Activated naive CD4-positive, alpha-beta T cell treated with anti-CD3 and anti-CD28 coated beads, Interleukin-2, amount 50 U/mL, for 24 hours (primary cell): ENCODE results near the gene CSNK1G2.
A peak's percentile ranks its signal among the peaks of the same experiment; 100 is the strongest.

Source experiments
- H3K27ac Mint-ChIP-seq: one replicate; pipeline ENCODE4 v1.8.0; 2021; ENCODE audit warnings: mild to moderate bottlenecking, mixed read lengths
- H3K27me3 Mint-ChIP-seq: one replicate; pipeline ENCODE4 v1.8.0; 2021; ENCODE audit warnings: mixed read lengths
- H3K36me3 Mint-ChIP-seq: one replicate; pipeline ENCODE4 v1.8.0; 2021; ENCODE audit warnings: mixed read lengths
- H3K4me1 Mint-ChIP-seq: one replicate; pipeline ENCODE4 v1.8.0; 2021; ENCODE audit warnings: mixed read lengths
- H3K4me3 Mint-ChIP-seq: one replicate; pipeline ENCODE4 v1.8.0; 2021; ENCODE audit warnings: mild to moderate bottlenecking, mixed read lengths
- H3K9me3 Mint-ChIP-seq: one replicate; pipeline ENCODE4 v1.8.0; 2021; ENCODE audit warnings: mixed read lengths

Gene CSNK1G2

GRCh38 chr19:1912760-1913505 is 28.0 kb upstream of the CSNK1G2 start:
- H3K27ac Mint-ChIP-seq, result no peak overlapping the region
- no peaks in the 10 kb centered on the region for H3K36me3 Mint-ChIP-seq
- no peaks in the 10 kb centered on the region for H3K9me3 Mint-ChIP-seq
- peaks cover 20% of the 10 kb centered on the region for H3K4me1 Mint-ChIP-seq
- H3K27me3 Mint-ChIP-seq, result no peaks in the 10 kb centered on the region
- H3K4me3 Mint-ChIP-seq, result no peak overlapping the region

- Mint-ChIP-seq H3K9me3 (no peaks in the 10 kb centered on the region), H3K4me1 (peaks cover 14% of the 10 kb centered on the region), H3K4me3 (no peak overlapping the region), H3K36me3 (no peaks in the 10 kb centered on the region), H3K27me3 (no peaks in the 10 kb centered on the region), H3K27ac (no peak overlapping the region)
Measured at GRCh38 chr19:1913781-1914577, 27.0 kb upstream of the CSNK1G2 start.

- no peak overlapping the region for H3K4me3 Mint-ChIP-seq
- peaks cover 5% of the 10 kb centered on the region for H3K4me1 Mint-ChIP-seq
- no peak overlapping the region for H3K27ac Mint-ChIP-seq
- no peaks in the 10 kb centered on the region for H3K9me3 Mint-ChIP-seq
- no peaks in the 10 kb centered on the region for H3K36me3 Mint-ChIP-seq
- H3K27me3 Mint-ChIP-seq, result no peaks in the 10 kb centered on the region
Measured at GRCh38 chr19:1914826-1915341, 26.1 kb upstream of the CSNK1G2 start.

- Mint-ChIP-seq H3K27ac (no peak overlapping the region), H3K27me3 (no peaks in the 10 kb centered on the region), H3K9me3 (no peaks in the 10 kb centered on the region), H3K4me1 (no peaks in the 10 kb centered on the region), H3K36me3 (no peaks in the 10 kb centered on the region), H3K4me3 (no peak overlapping the region)
Measured at GRCh38 chr19:1917146-1917545, 23.8 kb upstream of the CSNK1G2 start.

- H3K27me3 Mint-ChIP-seq, result no peaks in the 10 kb centered on the region
- H3K36me3 Mint-ChIP-seq, result no peaks in the 10 kb centered on the region
- H3K27ac Mint-ChIP-seq, result peak overlapping the region; percentile 30
- H3K9me3 Mint-ChIP-seq, result no peaks in the 10 kb centered on the region
- no peaks in the 10 kb centered on the region for H3K4me1 Mint-ChIP-seq
- H3K4me3 Mint-ChIP-seq, result no peak overlapping the region
Measured at GRCh38 chr19:1917926-1918325, 23.0 kb upstream of the CSNK1G2 start.

- no peaks in the 10 kb centered on the region for H3K36me3 Mint-ChIP-seq
- H3K27ac Mint-ChIP-seq, result no peak overlapping the region
- no peaks in the 10 kb centered on the region for H3K9me3 Mint-ChIP-seq
- H3K4me1 Mint-ChIP-seq, result no peaks in the 10 kb centered on the region
- no peaks in the 10 kb centered on the region for H3K27me3 Mint-ChIP-seq
- H3K4me3 Mint-ChIP-seq, result no peak overlapping the region
Measured at GRCh38 chr19:1918975-1919374, 22.0 kb upstream of the CSNK1G2 start.

- H3K27ac Mint-ChIP-seq, result no peak overlapping the region
- H3K9me3 Mint-ChIP-seq, result no peaks in the 10 kb centered on the region
- H3K27me3 Mint-ChIP-seq, result no peaks in the 10 kb centered on the region
- no peaks in the 10 kb centered on the region for H3K4me1 Mint-ChIP-seq
- no peak overlapping the region for H3K4me3 Mint-ChIP-seq
- no peaks in the 10 kb centered on the region for H3K36me3 Mint-ChIP-seq
Measured at GRCh38 chr19:1920644-1921043, 20.3 kb upstream of the CSNK1G2 start.

GRCh38 chr19:1921326-1921725 is 19.6 kb upstream of the CSNK1G2 start:
- H3K27ac Mint-ChIP-seq, result no peak overlapping the region
- no peaks in the 10 kb centered on the region for H3K9me3 Mint-ChIP-seq
- no peaks in the 10 kb centered on the region for H3K36me3 Mint-ChIP-seq
- no peak overlapping the region for H3K4me3 Mint-ChIP-seq
- no peaks in the 10 kb centered on the region for H3K4me1 Mint-ChIP-seq
- H3K27me3 Mint-ChIP-seq, result no peaks in the 10 kb centered on the region

- Mint-ChIP-seq H3K27me3 (no peaks in the 10 kb centered on the region), H3K36me3 (no peaks in the 10 kb centered on the region), H3K9me3 (no peaks in the 10 kb centered on the region), H3K4me3 (no peak overlapping the region), H3K27ac (no peak overlapping the region), H3K4me1 (no peaks in the 10 kb centered on the region)
Measured at GRCh38 chr19:1921825-1922224, 19.1 kb upstream of the CSNK1G2 start.

- Mint-ChIP-seq H3K27me3 (no peaks in the 10 kb centered on the region), H3K9me3 (no peaks in the 10 kb centered on the region), H3K4me3 (no peak overlapping the region), H3K4me1 (peaks cover 4% of the 10 kb centered on the region), H3K36me3 (no peaks in the 10 kb centered on the region), H3K27ac (no peak overlapping the region)
Measured at GRCh38 chr19:1922803-1923202, 18.2 kb upstream of the CSNK1G2 start.

- H3K36me3 Mint-ChIP-seq, result no peaks in the 10 kb centered on the region
- no peak overlapping the region for H3K4me3 Mint-ChIP-seq
- H3K27me3 Mint-ChIP-seq, result no peaks in the 10 kb centered on the region
- peaks cover 7% of the 10 kb centered on the region for H3K4me1 Mint-ChIP-seq
- H3K9me3 Mint-ChIP-seq, result no peaks in the 10 kb centered on the region
- H3K27ac Mint-ChIP-seq, result no peak overlapping the region
Measured at GRCh38 chr19:1923319-1923718, 17.7 kb upstream of the CSNK1G2 start.

GRCh38 chr19:1924320-1924961 is 16.5 kb upstream of the CSNK1G2 start:
- no peak overlapping the region for H3K27ac Mint-ChIP-seq
- H3K4me1 Mint-ChIP-seq, result peaks cover 10% of the 10 kb centered on the region
- H3K36me3 Mint-ChIP-seq, result no peaks in the 10 kb centered on the region
- H3K27me3 Mint-ChIP-seq, result no peaks in the 10 kb centered on the region
- no peaks in the 10 kb centered on the region for H3K9me3 Mint-ChIP-seq
- H3K4me3 Mint-ChIP-seq, result no peak overlapping the region

GRCh38 chr19:1925544-1925943 is 15.4 kb upstream of the CSNK1G2 start:
- H3K9me3 Mint-ChIP-seq, result no peaks in the 10 kb centered on the region
- H3K4me3 Mint-ChIP-seq, result no peak overlapping the region
- no peaks in the 10 kb centered on the region for H3K36me3 Mint-ChIP-seq
- peaks cover 15% of the 10 kb centered on the region for H3K4me1 Mint-ChIP-seq
- H3K27ac Mint-ChIP-seq, result no peak overlapping the region
- no peaks in the 10 kb centered on the region for H3K27me3 Mint-ChIP-seq

GRCh38 chr19:1929021-1929742 is 11.8 kb upstream of the CSNK1G2 start:
- Mint-ChIP-seq H3K4me3 (peak overlapping the region; percentile 76), H3K27me3 (no peaks in the 10 kb centered on the region), H3K36me3 (no peaks in the 10 kb centered on the region), H3K4me1 (peaks cover 20% of the 10 kb centered on the region), H3K9me3 (no peaks in the 10 kb centered on the region), H3K27ac (no peak overlapping the region)

- Mint-ChIP-seq H3K27ac (no peak overlapping the region), H3K36me3 (no peaks in the 10 kb centered on the region), H3K4me1 (peaks cover 25% of the 10 kb centered on the region), H3K27me3 (no peaks in the 10 kb centered on the region), H3K9me3 (no peaks in the 10 kb centered on the region), H3K4me3 (no peak overlapping the region)
Measured at GRCh38 chr19:1931445-1931844, 9.5 kb upstream of the CSNK1G2 start.
